HT-29 (cell line): ENCODE data around the gene SERPINB8. TPM values are rescaled to one million over a fixed set of nuclear protein-coding genes. Genes with fewer than 3 reads are reported as not detected.
"Not testable (repeated sequence)": the region's sequence is repeated elsewhere in the genome, so short reads cannot be mapped to it uniquely, and the experiment has no call there.

Experiments
- DNase-seq: peaks from one replicate; pipeline ENCODE4 v3.0.0-alpha.2; 2015; ENCODE audit warnings: low spot score
- total RNA-seq: library from RNA; depleted of rRNA; stranded (reverse); fragments of >200 nt; shearing (Covaris generic); gene quantifications from 2 replicates; pipeline ENCODE4 v1.2.3, GENCODE V29; 2014; rRNA removed

The SERPINB8 gene, protein sequence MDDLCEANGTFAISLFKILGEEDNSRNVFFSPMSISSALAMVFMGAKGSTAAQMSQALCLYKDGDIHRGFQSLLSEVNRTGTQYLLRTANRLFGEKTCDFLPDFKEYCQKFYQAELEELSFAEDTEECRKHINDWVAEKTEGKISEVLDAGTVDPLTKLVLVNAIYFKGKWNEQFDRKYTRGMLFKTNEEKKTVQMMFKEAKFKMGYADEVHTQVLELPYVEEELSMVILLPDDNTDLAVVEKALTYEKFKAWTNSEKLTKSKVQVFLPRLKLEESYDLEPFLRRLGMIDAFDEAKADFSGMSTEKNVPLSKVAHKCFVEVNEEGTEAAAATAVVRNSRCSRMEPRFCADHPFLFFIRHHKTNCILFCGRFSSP
- total RNA-seq = 3.4 and 4.8 TPM in 2 replicates

DNA sequence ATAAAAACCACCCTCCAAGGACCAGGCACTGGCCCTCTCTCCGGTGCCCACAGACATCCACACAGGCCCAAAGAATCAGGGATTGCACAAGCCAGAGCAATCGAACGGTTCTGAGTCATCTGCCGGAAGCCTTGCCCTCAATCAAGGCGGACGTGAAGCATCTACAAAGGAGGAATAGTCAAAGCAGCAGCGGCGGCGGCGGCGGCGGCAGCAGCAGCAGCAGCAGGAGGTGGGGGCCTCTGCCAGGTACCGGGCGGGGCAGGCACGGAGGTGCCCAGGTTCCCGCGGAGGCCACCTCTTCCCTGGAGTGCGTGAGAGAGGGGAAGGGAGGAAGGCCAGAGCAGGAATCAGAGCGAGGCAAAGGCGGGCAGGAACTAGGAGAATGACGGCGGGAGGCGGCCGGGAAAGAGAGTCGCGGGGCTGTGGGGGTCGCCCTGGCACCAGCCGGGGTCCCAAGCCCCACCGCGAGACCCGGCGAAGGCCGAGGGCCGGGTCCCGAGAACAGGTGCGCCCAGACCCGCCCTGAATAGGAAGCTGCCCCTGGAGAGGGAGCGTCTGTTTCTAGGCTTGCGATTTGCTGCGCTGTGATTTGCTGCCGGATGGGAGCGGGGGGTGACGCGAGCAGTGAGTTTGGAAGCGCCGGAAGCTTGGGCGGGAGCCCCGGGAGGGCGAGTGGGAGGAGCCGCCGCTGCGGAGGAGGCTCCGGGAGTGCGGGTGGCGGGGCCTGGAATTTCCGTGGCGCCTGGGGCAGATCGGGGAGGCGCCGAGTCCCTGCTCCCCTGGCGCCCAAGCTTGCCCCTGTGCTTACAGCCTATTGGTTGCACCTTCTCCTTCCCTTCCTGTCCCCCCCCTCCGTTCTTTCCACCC, at the start of gene SERPINB8:
Gene SERPINB8, plus strand, starts transcription at position 140 of the 867 bp plus-strand sequence. CDS start 8,228 bp downstream, outside the sequence.
- peak; percentile 82 for DNase-seq

DNA sequence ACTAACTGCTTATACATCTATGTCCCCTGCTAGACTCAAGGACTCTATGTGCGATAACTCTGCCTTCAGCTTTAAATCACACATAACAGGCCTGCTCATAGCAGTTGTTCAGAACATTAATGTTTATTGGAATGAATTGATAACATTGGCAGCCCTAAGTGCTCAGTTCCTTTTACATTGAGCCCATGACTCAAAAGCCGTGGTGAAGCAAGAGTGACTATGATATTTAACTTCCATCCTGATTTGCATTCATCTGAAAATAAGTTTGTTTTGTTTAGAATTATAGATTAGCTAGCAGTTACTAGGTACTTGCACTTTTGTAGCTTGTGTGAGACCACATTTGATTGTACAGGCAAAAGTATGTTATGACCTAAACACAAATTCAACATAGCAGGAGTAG, 47.8 kb upstream of the SERPINB8 start:
- no peak for DNase-seq

DNA sequence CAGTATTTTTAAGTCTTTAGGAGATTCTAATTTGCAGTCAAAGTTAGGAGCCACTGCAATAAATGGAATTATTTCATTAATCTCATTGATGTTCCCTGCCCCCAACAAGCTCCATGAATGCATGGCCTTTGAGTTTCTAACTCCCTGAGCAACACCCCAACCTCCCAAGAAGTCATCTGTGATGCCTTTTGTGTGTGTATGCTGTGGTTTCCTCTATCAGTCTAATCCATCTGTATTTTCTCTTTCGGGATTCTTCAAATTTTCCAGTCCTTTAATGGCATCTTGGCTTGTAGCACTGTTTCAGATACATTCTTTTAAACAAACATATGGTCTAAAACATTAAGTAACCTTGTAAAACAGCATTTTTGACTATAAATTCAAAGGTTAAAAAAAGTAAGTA, 45.3 kb upstream of the SERPINB8 start:
- no peak for DNase-seq

DNA sequence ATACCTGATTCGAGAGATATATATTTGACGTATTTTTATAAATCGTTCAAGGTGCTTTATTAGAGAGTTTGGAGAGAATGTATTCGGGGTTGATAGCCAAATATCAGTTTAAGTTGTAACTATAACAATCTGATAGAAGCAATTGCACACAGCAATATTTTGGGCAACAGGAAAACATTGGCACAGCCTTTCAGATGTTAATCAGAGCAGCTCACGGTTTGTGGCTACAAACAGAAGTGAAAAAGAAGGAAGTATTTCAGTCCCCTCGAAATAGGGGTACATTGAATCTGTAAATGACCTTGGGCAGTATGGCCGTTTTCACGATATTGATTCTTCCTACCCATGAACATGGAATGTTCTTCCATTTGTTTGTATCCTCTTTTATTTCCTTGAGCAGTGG, 41.5 kb upstream of the SERPINB8 start:
- no peak for DNase-seq

DNA sequence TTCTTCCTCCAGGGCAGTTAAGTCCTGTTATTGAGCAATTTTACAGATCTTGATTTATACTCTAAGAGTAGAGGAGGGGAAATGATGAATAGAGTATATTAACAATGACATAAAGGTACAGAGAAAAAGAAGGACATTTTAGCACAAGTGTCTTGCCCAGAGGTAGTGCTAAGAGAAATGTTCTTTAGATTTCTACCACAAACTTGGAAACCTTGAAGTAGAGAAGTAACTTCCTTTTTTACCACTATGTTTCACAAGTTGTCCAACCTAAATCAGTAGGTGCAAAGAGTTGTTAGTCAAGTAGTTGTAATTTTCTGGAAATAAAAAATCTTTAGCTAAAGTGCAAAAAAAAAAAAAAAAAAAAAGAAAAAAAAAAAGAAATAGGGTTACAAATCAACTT, 40.5 kb upstream of the SERPINB8 start:
- not testable (repeated sequence) for DNase-seq

DNA sequence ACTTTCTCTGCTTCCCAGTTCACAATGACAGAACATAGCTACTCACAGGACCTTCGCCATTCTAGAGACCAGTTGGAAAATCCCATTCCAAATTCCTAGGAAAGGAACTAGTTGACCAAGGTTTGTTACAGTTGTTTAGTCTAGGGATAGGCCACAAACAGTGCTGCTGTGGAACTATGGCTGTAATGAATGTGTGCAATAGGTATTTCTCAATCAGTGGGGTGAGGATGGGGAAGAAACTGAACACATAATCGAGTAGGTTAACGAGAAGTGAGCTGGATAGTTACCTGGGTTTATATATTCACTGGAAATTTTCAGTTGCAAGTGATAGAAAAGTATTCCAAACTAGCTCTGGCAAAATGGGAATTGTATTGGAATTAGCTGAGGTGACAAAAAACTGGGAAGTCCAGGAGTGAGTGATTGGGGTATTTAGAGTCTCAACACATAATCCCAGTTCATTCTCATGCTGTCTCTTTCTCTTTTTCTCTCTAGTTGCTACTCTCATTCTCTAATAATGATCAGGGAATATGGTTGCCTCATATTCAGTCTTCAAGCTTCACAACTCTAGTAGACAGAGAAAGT, 39.0 kb upstream of the SERPINB8 start:
- no peak for DNase-seq

DNA sequence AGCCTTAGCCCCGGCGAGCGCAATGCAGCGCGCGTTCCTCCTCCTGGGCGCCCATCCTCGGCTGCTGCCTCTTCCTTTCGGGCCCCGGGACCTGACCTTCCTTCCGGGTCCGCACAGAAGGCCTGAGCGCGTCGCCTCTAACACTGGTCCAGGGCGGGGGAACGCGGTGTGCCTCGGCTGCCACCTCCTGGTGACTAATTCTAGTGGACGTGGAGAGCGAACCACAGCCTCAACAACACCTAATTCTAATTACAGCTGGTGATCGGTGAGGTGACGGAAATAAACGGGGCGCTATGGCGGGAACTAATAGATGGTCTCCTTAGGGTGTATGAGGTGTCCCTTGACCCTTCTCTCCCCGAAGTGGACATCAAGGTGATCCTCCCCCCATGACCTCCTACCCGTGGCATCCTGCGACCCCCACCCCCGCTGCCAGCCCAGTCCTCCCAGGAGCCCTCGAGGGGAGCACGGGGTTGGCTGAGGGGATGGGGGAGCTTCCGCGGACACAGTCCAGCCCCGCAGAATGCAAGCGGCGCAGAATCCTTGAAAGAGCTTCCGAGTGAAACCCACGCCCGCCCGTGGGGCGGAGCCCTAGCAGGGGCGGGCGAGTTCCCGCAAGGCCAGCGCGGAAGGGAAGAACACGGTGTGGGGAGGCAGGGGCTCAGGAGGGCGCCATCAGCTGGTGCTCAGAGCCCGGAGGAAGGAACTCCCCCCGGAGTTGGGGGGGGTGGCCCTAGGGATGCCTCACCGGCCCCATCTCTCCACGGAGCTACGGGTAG, 33.5 kb upstream of the SERPINB8 start:
- DNase-seq = peak; percentile 75

DNA sequence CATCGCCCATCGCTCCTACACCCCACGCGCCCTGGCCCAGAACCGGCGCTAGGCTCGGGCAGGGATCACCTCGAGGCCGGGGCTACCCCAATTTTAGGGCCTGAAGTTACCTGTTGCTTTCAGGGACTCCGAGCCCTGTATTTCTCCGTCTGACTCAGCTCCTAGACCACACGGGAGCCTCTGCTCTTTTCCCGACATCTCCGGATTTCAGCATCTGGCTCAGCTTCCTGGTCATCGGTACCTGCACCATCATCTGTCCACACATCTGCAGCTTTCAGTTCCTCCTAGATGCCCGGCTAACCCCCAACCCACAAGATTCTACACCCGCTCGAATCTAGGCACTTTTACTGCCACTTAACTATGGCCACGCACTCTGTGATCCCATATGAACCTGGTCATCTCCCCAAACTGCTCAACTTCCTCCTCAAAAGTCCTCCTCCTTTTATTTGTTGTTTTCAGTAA, 32.9 kb upstream of the SERPINB8 start:
- no peak for DNase-seq

DNA sequence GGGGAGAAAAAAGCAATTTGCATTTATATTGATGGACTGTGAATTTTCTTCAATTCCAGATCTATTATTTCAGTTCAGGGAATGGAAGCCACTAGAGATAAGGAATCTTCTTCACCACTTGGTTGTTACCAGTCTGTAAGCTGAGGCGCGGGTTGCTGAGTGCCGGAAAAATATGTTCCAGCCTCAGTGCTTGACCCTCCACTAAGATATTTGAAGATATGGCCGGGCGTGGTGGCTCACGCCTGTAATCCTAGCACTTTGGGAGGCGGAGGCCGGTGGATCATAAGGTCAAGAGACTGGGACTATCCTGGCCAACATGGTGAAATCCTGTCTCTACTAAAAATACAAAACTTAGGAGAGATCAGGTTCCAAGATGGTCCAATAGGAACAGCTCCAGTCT, 29.9 kb upstream of the SERPINB8 start:
- no peak for DNase-seq

DNA sequence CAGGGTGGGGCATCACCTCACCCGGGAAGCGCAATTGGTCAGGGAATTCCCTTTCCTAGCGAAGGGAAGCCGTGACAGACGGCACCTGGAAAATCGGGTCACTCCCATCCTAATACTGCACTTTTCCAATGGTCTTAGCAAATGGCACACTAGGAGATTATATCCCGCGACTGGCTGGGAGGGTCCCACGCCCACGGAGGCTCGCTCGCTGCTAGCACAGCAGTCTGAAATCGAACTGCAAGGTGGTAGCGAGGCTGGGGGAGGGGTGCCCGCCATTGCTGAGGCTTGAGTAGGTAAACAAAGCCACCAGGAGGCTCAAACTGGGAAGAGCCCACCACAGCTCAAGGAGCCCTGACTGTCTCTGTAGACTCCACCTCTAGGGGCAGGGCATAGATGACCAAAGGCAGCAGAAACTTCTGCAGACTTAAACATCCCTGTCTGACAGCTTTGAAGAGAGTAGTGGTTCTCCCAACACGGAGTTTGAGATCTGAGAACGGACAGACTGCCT, 29.3 kb upstream of the SERPINB8 start:
- not testable (repeated sequence) for DNase-seq

DNA sequence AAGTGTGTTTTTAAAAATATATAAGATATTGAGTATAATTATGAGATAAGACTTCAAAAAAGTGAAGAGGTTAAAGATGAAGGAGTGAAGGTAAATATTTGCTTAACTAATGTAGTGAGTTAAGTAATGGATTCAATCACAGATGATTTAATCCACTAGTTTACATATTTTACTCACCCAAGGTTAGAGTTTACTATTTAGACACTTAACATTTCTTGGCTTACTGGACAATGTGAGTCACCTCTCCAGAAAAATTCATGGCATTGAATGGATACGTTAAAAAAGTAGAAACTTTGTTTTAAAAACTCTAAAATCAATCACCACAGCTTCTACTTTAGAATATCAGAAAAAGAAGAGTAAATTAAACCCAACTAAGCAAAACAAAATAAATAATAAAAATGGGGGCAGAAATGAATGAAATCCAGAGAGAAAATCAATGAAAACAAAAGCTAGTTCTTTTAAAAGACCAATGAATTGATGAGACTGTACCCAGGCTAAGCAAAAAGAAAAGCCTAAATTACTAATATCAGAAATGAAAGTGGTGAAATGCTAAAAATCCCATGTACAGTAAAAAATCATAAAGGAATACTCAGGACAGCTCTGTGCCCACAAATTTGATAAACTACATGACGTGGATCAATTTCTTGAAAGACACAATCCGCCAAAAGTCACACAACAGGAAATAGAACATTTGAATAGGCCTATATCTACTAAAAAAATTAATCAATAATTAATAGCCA, 22.7 kb upstream of the SERPINB8 start:
- DNase-seq = no peak

DNA sequence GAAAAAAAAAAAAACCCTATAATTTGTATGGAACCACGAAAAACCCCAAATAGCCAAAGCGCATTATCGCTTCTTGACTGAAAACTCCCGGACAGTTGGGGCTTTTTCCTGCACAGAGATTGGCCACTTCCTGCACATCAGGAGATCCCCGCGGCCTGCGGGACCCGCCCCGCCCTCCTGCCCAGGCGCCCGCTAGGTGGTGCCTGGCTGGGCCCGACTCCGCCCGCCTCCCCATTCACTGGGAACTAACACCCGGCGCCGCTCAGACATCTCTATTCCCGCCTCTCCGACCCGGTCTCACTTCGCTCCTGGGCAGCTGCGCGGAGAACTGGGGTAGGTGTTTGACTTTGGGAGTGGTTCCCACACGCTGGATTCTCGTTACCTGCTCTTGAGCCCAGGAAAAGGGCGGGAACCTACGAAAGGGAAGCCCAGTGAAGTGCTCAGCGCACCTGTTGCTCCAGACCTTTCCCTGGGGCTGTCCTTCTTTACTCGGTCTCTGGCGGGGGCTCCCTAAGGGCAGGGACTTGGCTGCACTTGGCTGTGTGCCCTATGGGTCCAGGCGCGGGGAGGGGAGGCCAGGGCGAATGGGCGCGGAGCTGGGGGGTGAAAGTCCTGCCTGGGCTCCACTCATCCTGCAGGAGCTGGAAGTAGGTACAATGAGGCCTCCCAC, 20.7 kb upstream of the SERPINB8 start, which contains the start of gene HMSD:
Gene HMSD, plus strand, starts transcription at position 234 of the 670 bp plus-strand sequence. CDS start 4,155 bp downstream, outside the sequence.
- peak; percentile 28 for DNase-seq

DNA sequence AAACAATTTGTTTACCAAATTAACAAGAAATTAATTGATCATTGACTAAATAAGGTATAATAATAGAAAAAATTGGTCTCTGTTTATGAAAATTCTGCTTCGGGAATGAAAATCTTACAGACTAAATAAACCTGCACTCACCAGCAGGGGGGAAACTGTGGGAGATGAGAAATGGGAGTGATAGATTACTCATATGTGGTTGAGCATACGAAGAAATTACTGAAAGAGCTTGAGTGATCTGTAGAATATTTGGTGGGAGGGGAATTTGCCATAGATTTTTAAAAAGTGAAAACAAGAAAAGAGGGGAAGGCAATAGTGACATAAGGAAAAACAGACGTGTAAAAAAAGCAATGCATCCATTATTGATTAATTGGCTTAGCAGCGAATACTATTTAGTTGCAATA, 18.6 kb upstream of the SERPINB8 start:
- no peak for DNase-seq

DNA sequence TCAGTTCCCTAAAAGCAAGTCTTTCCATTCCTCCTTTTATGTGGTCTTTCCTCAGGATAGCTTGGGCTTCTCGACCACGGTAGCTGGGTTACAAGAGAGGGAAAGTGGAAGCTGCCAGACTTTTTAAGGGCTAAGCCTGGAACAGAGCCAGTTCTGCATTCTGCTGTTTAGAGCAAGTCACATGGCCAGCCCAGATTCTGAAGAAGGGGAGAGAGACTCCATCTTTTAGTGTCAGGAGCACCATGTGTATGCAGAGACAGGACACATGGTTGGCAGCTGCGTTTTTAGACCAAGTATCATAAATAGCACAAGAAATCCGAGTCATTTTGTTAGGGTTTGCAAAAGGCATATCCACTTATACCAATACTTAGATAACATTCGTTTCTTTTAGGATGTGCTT, 16.1 kb upstream of the SERPINB8 start:
- no peak for DNase-seq

DNA sequence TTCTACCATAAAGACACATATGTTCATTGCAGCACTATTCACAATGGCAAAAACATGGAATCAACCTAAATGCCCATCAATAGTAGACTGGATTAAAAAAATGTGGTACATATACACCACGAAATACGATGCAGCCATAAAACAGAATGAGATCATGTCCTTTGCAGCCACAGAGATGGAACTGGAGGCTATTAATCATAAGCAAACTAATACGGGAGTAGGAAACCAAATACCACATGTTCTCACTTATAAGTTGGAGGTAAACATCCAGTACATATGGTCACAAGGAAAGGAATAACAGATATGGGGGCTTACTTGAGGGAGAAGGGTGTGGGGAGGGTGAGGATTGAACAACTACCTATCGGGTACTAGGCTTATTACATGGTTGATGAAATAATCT, 13.1 kb upstream of the SERPINB8 start:
- DNase-seq = no peak

DNA sequence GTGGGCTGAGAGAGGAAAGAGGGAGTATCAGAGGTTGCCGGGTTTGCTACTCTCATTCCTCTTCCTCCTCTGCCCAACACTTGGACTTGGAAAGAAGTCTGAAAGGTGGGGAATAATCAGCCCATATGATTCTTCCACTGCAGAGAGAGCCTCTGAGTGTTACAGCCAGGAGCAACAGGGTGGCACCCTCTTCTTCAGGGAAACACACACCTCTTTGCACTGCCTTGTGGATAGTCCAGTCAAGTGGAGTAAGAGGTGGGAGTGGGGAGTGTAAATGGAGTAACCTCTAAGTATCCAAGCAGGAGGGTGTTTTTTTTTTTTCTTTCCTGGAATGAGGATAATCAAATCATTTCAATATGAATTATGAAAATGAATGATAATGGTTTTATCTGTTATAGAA, 9.0 kb upstream of the SERPINB8 start:
- DNase-seq = no peak

DNA sequence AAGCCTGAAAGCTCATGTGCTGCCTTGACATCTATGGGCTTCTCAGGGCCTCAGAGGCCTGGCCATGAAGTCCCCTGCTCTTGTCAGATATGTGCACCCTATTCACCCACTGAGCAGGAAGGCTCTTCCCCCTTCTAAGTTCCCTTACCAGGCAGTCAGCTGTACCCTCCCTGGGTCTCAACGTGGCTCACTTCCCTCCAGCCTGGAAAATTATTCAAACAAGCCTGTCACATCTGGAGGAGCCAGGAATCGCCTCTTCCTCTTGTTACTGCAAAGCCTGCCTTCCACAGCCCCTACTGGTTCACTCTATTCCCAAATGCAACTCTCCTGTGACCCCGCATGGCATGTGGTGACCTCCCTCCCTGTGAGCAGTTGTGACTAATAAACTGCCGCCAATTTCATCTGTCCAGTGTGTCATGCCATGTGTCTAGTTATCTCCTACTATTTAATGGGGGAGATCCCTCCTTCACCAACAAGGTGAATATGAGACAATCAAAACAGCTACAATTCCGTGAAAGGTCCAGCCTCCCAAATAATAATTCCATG, 8.4 kb upstream of the SERPINB8 start:
- DNase-seq = no peak

DNA sequence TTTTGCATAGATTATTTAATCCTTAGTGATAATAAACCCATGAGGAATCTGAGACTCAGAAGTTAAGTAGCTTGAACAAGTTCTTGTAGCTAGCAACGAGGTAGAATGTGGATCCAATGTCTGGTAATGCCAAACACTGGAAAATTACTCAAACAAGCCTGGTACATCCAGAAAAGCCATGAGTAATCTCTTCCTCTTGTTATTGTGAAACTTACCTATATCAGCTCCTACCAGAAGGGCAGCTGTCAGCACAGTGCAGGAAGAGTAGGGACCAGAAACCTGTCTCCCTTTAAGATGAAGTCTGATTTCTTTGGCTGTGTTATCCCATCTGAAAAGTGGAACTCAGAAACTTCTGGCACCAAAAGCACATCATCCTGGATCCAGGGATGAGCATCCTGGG, 7.7 kb upstream of the SERPINB8 start:
- DNase-seq = no peak

DNA sequence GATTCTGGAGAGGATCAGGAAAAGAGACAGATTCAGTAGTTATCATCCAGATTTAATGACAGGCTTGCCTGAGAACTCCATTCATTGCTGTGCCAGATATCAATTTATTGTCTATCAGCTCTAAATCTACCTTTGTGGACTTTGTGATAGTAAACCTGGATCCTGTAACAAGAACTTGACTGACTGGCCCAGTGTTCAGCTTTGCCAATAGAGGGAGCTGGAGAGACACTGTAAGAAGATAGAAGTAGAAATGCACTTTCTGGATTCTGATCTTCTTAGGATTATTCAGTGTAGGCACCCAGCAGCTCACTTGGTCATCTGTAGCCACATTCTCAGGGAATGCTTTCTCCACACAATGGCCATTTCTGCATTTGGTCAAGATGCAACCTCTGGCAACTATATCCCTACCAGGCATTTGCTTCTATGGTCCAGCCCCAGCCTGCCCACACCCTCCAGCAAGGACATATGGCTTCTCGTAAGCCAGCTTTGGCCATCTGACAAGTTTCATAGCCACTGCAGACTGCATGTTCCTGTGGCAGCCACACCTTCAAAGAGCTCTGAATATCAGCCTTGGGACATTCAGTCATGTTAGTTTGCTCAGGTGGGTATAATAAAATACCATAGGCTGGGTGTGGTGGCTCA, 6.1 kb upstream of the SERPINB8 start:
- peak; percentile 62 for DNase-seq
